ENCODE data around the gene FFAR1.

- TF ChIP-seq CTCF (IDR thresholded peaks at IDR 0.05; ENCODE audit: poor library complexity, severe bottlenecking) (no peak), RAD21 (conservative IDR thresholded peaks at IDR 0.05) (no peak), EZH2 (IDR thresholded peaks at IDR 0.05; ENCODE audit: borderline replicate concordance, insufficient read depth, low read length, poor library complexity, severe bottlenecking) (no peak), EP300 (conservative IDR thresholded peaks at IDR 0.05; ENCODE audit: poor library complexity, severe bottlenecking) (no peak), TAF1 (IDR thresholded peaks at IDR 0.05; ENCODE audit: low read depth) (no peak), POLR2AphosphoS5 (IDR thresholded peaks at IDR 0.05) (no peak), SMC3 (conservative IDR thresholded peaks at IDR 0.05; ENCODE audit: poor library complexity) (no peak)
Observed at GRCh38 chr19:35360880-35361420, 13.2 kb downstream of the FFAR1 start.

Measured in neural cell (in vitro differentiated cells).